Germinal center (tissue), 1 donor: ENCODE data around the gene QKI.
"Not testable (repeated sequence)": the region's sequence is repeated elsewhere in the genome, so short reads cannot be mapped to it uniquely, and the experiment has no call there.

Experiments used
- DNase-seq: peaks from one replicate; pipeline ENCODE4 v3.0.0; 2012; ENCODE audit warnings: mixed read lengths, low spot score

QKI gene

GRCh38 chr6:163439997-163440396, 25.5 kb downstream of the QKI start:
- no peak for DNase-seq

GRCh38 chr6:163442336-163442735, 27.8 kb downstream of the QKI start:
- no peak for DNase-seq

- no peak for DNase-seq
Observed at GRCh38 chr6:163444077-163444476, 29.6 kb downstream of the QKI start.

GRCh38 chr6:163446549-163446948, 32.0 kb downstream of the QKI start:
- no peak for DNase-seq

- DNase-seq, result no peak
Observed at GRCh38 chr6:163449076-163449475, 34.6 kb downstream of the QKI start.

- DNase-seq, result no peak
Observed at GRCh38 chr6:163454425-163454824, 39.9 kb downstream of the QKI start.

- no peak for DNase-seq
Observed at GRCh38 chr6:163455552-163455951, 41.0 kb downstream of the QKI start.

GRCh38 chr6:163457637-163458561, 43.4 kb downstream of the QKI start:
- no peak for DNase-seq

GRCh38 chr6:163459007-163459406, 44.5 kb downstream of the QKI start:
- DNase-seq, result no peak

GRCh38 chr6:163459536-163459935, 45.0 kb downstream of the QKI start:
- DNase-seq, result no peak

GRCh38 chr6:163460307-163460782, 45.8 kb downstream of the QKI start:
- DNase-seq, result peak; percentile 32

GRCh38 chr6:163461696-163462095, 47.2 kb downstream of the QKI start:
- DNase-seq, result no peak

GRCh38 chr6:163463180-163463579, 48.7 kb downstream of the QKI start:
- no peak for DNase-seq

- no peak for DNase-seq
Observed at GRCh38 chr6:163463795-163464194, 49.3 kb downstream of the QKI start.

GRCh38 chr6:163466839-163467390, 52.4 kb downstream of the QKI start:
- no peak for DNase-seq

GRCh38 chr6:163468738-163469137, 54.2 kb downstream of the QKI start:
- DNase-seq, result no peak

- no peak for DNase-seq
Observed at GRCh38 chr6:163469459-163469985, 55.0 kb downstream of the QKI start.

- DNase-seq, result no peak
Observed at GRCh38 chr6:163470611-163471010, 56.1 kb downstream of the QKI start.

GRCh38 chr6:163474581-163474980, 60.1 kb downstream of the QKI start:
- DNase-seq, result no peak

- not testable (repeated sequence) for DNase-seq
Observed at GRCh38 chr6:163476946-163477345, 62.4 kb downstream of the QKI start.

- DNase-seq, result no peak
Observed at GRCh38 chr6:163483107-163483506, 68.6 kb downstream of the QKI start.

GRCh38 chr6:163485388-163485851, 70.9 kb downstream of the QKI start:
- no peak for DNase-seq

GRCh38 chr6:163486821-163487220, 72.3 kb downstream of the QKI start:
- no peak for DNase-seq
